Inflammatory macrophage treated with lipopolysaccharide for 1 hour (primary cell): ENCODE measurements around the gene LILRA2.
"Not testable (repeated sequence)": the region's sequence is repeated elsewhere in the genome, so short reads cannot be mapped to it uniquely, and the experiment has no call there.

Experiments
- DNase-seq, 2 donors: peaks; one replicate each; pipeline ENCODE4 v3.0.0-alpha.2; 2020 to 2022

Gene LILRA2

GRCh38 chr19:54571715-54572615, 1.6 kb upstream of the LILRA2 start:
- peak; percentile 48 to 73 for DNase-seq

GRCh38 chr19:54572696-54573311, 786 bp upstream of the LILRA2 start:
- peak; percentile 91 to 94 for DNase-seq

- DNase-seq = no peak
Measured at GRCh38 chr19:54574051-54574450, 461 bp downstream of the LILRA2 start.

- no peak for DNase-seq
Measured at GRCh38 chr19:54574527-54575056, 1.0 kb downstream of the LILRA2 start.

GRCh38 chr19:54575205-54575604, 1.6 kb downstream of the LILRA2 start:
- DNase-seq = not testable (repeated sequence)

- DNase-seq = no peak
Measured at GRCh38 chr19:54576411-54576976, 2.9 kb downstream of the LILRA2 start.

- DNase-seq = no peak
Measured at GRCh38 chr19:54577334-54577733, 3.7 kb downstream of the LILRA2 start.

GRCh38 chr19:54578268-54578667, 4.7 kb downstream of the LILRA2 start:
- not testable (repeated sequence) for DNase-seq

- DNase-seq = no peak
Measured at GRCh38 chr19:54586397-54586796, 12.8 kb downstream of the LILRA2 start.

- DNase-seq = no peak
Measured at GRCh38 chr19:54587026-54587425, 13.4 kb downstream of the LILRA2 start.

GRCh38 chr19:54593445-54593844, 19.9 kb downstream of the LILRA2 start, which contains the start of gene LILRA1:
TSS of gene LILRA1 (plus strand) at chr19:54593632. CDS start at chr19:54594245, 613 bp downstream.
- peak; percentile 77 to 78 for DNase-seq

GRCh38 chr19:54593931-54594626, 20.5 kb downstream of the LILRA2 start:
- peak; percentile 45 for DNase-seq

GRCh38 chr19:54594737-54595136, 21.1 kb downstream of the LILRA2 start:
- DNase-seq = no peak

- not testable (repeated sequence) for DNase-seq
Measured at GRCh38 chr19:54595680-54596436, 22.3 kb downstream of the LILRA2 start.

- DNase-seq = peak; percentile 38 to 50
Measured at GRCh38 chr19:54600212-54600611, 26.6 kb downstream of the LILRA2 start.

GRCh38 chr19:54606230-54606629, 32.6 kb downstream of the LILRA2 start:
- peak; percentile 74 to 75 for DNase-seq

- DNase-seq = peak; percentile 89 to 98
Measured at GRCh38 chr19:54606891-54607784, 33.5 kb downstream of the LILRA2 start.

- no peak for DNase-seq
Measured at GRCh38 chr19:54607785-54608150, 34.2 kb downstream of the LILRA2 start.

GRCh38 chr19:54608205-54608604, 34.6 kb downstream of the LILRA2 start:
- DNase-seq = no peak

GRCh38 chr19:54608792-54609191, 35.2 kb downstream of the LILRA2 start:
- peak; percentile 71 to 72 for DNase-seq

- DNase-seq = no peak
Measured at GRCh38 chr19:54609356-54609791, 35.8 kb downstream of the LILRA2 start.
